Pancreas (tissue), 10 donors: Measurements from ENCODE around the gene MYCBP2. TPM values are rescaled to one million over a fixed set of nuclear protein-coding genes. Genes with fewer than 3 reads are reported as not detected.

Source experiments
- ATAC-seq, 4 donors: fragments of 200-7000 bp; cut with Tn5 transposase; one replicate each; pipeline versions ENCODE4 v1.8.0 to v1.9.1; 2020; ENCODE audit warnings: mild to moderate bottlenecking in 4 of 4, moderate library complexity in 4 of 4
- DNase-seq, 6 donors: peaks; one replicate each; pipeline ENCODE4 v3.0.0-alpha.2; 2020
- FAIRE-seq: peaks from 2 replicates; lab custom pipeline; 2012; peaks lifted over from hg19 to GRCh38; lab: Jason Lieb, UNC
- H3K27ac ChIP-seq, 4 donors: fragments of 200-600 bp; sonication (generic); 1 replicate in 3 of 4; 2 replicates in 1 of 4; pipeline versions ENCODE4 v1.5.0 to v1.8.0; 2020
- H3K27me3 ChIP-seq, 4 donors: fragments of 200-600 bp; one replicate each; pipeline ENCODE4 v1.8.0; 2021
- H3K36me3 ChIP-seq, 3 donors: fragments of 200-600 bp; sonication (generic) in 1 of 3; one replicate each; pipeline versions ENCODE4 v1.5.0 to v1.8.0; 2020 to 2021
- H3K4me1 ChIP-seq, 3 donors: fragments of 200-600 bp; one replicate each; pipeline ENCODE4 v1.8.0; 2021
- H3K4me3 ChIP-seq, 4 donors: fragments of 200-600 bp; sonication (generic) in 2 of 4; one replicate each; pipeline versions ENCODE4 v1.5.0 to v1.8.0; 2020 to 2021
- H3K9me3 ChIP-seq, 4 donors: fragments of 200-600 bp; one replicate each; pipeline ENCODE4 v1.8.0; 2021
- CTCF ChIP-seq, 4 donors: fragments of 200-600 bp; sonication (generic) in 3 of 4; IDR thresholded peaks; one replicate each; pipeline versions ENCODE4 v1.5.0 to v1.8.0; 2021; ENCODE audit warnings: antibody characterized with exemption in 4 of 4
- WGBS, 2 donors: extraction: QIAGEN DNeasy Blood & Tissue Kit; methylation state at CpG; one replicate each; pipeline ENCODE4 v1.1.7; 2013; 5-methylcytosine and 5-hydroxymethylcytosine counted together
- intact Hi-C, 3 donors: fragments of 100-400 bp; cut with DNase I; formaldehyde crosslinking; loops; one replicate each; pipeline versions ENCODE4 v1.11.1 to v1.14.2; 2022
- polyA plus RNA-seq, 2 donors: library from polyadenylated mRNA; stranded (reverse); fragments of 200-250 nt; gene quantifications; one replicate each; pipeline ENCODE4 v1.2.3, GENCODE V29; 2013
- total RNA-seq, 6 donors: library from RNA; stranded (reverse); fragmentation: NEBNext Ultra II Directional in 4 of 6; extraction: Animal tissue kit (Norgen Biotek cat#: 25700) in 4 of 6; gene quantifications; one replicate each; pipeline versions ENCODE4 v1.2.1 to v1.2.4, GENCODE V29; 2021 to 2023
- donor health status: healthy with polysubstance abuse.
- donor health status: DM: no; HTN: no; CAD: no; lungs with moderate emphysema.
- donor health status: DM: no; HTN: no; CAD: no.
- donor health status: control.
- donor health status: control.
- donor health status: Bipolar disorder and iron deficiency.
- donor health status: DM: yes; HTN: yes; CAD: no.
- donor health status: DM: no; HTN: no; CAD: no.
- donor health status: DM: no; HTN: no; CAD: no.
- donor health status: DM: yes; HTN: yes; CAD: no.

Gene MYCBP2
- total and polyA plus RNA-seq, 8 donors, result 17.6 to 49.1 (median 43.1) TPM

GRCh38 chr13:77002590-77003190 lies 324.2 kb downstream of the MYCBP2 start:
- Histone ChIP-seq H3K27me3 (no peaks in the 10 kb centered on the region), H3K4me1 (peaks cover 7 to 24% (median 20%) of the 10 kb centered on the region in 3 donors), H3K4me3 (no peak overlapping the region), H3K27ac (no peak overlapping the region), H3K9me3 (no peaks in the 10 kb centered on the region), H3K36me3 (peaks cover 0 to 13% (median 6%) of the 10 kb centered on the region in 3 donors)
- FAIRE-seq (peak; percentile 73), DNase-seq (no peak), ATAC-seq (peak; percentile 41 to 87 (median 74))
- TF ChIP-seq CTCF (IDR thresholded peaks at IDR 0.05), result peak in 3 of 4 donors; percentile 22 to 53 (median 47)
- intact Hi-C loops, result no loop called here
- WGBS, 2 donors, result 51 to 59% methylated on average over 7 of the region's 7 CpGs

GRCh38 chr13:77001963-77002587 lies 324.8 kb downstream of the MYCBP2 start:
- H3K36me3 ChIP-seq, result peaks cover 0 to 7% (median 3%) of the 10 kb centered on the region in 3 donors
- H3K27me3 ChIP-seq, result no peaks in the 10 kb centered on the region
- TF ChIP-seq CTCF (IDR thresholded peaks at IDR 0.05), result no peak
- intact Hi-C loops, result no loop called here
- DNase-seq (no peak), ATAC-seq (peak in 3 of 4 donors; percentile 35 to 59 (median 49)), FAIRE-seq (no peak)
- peaks cover 7 to 24% (median 20%) of the 10 kb centered on the region in 3 donors for H3K4me1 ChIP-seq
- H3K9me3 ChIP-seq, result no peaks in the 10 kb centered on the region
- WGBS, 2 donors, result 30 to 32% methylated on average over 4 of the region's 4 CpGs
- H3K27ac ChIP-seq, result no peak overlapping the region
- H3K4me3 ChIP-seq, result no peak overlapping the region

- Histone ChIP-seq H3K4me1 (peaks cover 7 to 24% (median 20%) of the 10 kb centered on the region in 3 donors), H3K9me3 (no peaks in the 10 kb centered on the region), H3K36me3 (peaks cover 0 to 3% (median 2%) of the 10 kb centered on the region in 3 donors), H3K27ac (no peak overlapping the region), H3K4me3 (no peak overlapping the region), H3K27me3 (no peaks in the 10 kb centered on the region)
- peak in 2 of 4 donors; percentile 6 to 16 for ATAC-seq
- WGBS, 2 donors, result 36 to 43% methylated on average over 4 of the region's 4 CpGs
- no peak for TF ChIP-seq CTCF (IDR thresholded peaks at IDR 0.05)
- intact Hi-C loops, result no loop called here
- no peak for FAIRE-seq
- DNase-seq, result no peak
Measured at GRCh38 chr13:77001540-77001939, 325.4 kb downstream of the MYCBP2 start.

DNA sequence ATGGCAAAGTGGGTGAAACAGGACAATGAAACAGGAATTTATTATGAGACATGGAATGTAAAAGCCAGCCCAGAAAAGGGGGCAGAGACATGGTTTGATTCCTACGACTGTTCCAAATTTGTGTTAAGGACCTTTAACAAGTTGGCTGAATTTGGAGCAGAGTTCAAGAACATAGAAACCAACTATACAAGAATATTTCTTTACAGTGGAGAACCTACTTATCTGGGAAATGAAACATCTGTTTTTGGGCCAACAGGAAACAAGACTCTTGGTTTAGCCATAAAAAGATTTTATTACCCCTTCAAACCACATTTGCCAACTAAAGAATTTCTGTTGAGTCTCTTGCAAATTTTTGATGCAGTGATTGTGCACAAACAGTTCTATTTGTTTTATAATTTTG lies 326.4 kb downstream of the MYCBP2 start:
- TF ChIP-seq CTCF (IDR thresholded peaks at IDR 0.05), result no peak
- H3K27me3 ChIP-seq, result no peaks in the 10 kb centered on the region
- peaks cover 0 to 3% (median 0%) of the 10 kb centered on the region in 3 donors for H3K36me3 ChIP-seq
- no peak overlapping the region for H3K27ac ChIP-seq
- no peaks in the 10 kb centered on the region for H3K9me3 ChIP-seq
- FAIRE-seq, result no peak
- ATAC-seq, result peak in 2 of 4 donors; percentile 29 to 33
- DNase-seq, result no peak
- 38 to 46% methylated on average over 1 of the region's 1 CpG for WGBS, 2 donors
- intact Hi-C loops, result no loop called here
- peaks cover 7 to 24% (median 20%) of the 10 kb centered on the region in 3 donors for H3K4me1 ChIP-seq
- no peak overlapping the region for H3K4me3 ChIP-seq

Other genes with a start within 250 kb of the MYCBP2 start
- under 1 TPM in 4 of 6 donors, not detected in 2; 0.04 to 0.18 (median 0.14) TPM for gene SCEL, start 208.6 kb upstream of the MYCBP2 start, total RNA-seq
- under 1 TPM; 0.12 to 0.15 TPM for gene SCEL, start 208.6 kb upstream of the MYCBP2 start, polyA plus RNA-seq